NCI-H187 treated with DMSO at 0.1 percent for 48 hours (cell line): Measurements from ENCODE around the gene TYW5.

Source experiments
- DNase-seq: peaks from one replicate; lab custom pipeline; 2025; lab: John Stamatoyannopoulos, UW

The TYW5 gene, protein sequence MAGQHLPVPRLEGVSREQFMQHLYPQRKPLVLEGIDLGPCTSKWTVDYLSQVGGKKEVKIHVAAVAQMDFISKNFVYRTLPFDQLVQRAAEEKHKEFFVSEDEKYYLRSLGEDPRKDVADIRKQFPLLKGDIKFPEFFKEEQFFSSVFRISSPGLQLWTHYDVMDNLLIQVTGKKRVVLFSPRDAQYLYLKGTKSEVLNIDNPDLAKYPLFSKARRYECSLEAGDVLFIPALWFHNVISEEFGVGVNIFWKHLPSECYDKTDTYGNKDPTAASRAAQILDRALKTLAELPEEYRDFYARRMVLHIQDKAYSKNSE

DNA sequence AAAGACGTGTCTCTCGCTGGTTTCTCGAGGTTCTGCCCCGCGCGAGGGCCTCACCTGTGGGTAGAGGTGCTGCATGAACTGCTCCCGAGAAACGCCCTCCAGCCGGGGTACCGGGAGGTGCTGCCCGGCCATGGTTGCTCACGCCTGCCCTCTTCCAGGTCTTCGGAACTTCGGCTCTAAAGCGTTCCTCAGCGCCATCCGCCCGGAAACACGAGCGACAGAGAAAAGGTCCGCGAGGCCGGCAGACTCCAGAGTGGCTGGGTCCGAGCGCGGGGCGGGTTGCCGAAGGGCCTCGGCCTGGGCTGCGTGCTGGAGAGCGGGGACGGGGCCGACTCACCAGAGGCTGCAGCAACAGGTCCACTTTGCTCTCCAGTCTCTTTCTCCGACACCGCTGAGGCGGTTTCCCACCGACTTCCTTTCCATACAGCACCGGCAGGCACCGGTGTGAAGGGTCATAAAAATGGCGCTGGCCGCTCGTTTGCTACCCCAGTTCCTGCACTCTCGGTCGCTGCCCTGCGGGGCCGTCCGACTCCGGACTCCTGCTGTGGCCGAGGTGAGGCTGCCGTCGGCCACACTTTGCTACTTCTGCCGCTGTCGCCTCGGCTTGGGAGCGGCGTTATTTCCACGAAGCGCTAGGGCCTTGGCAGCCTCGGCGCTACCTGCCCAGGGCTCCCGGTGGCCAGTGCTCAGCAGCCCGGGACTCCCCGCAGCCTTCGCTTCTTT lies at the start of gene TYW5, which contains the start of gene MAIP1:
TSS of gene TYW5 (minus strand) at position 153 of the 723 bp plus-strand sequence. CDS start at position 132, 21 bp downstream.
TSS of gene MAIP1 (plus strand) at position 244 of the 723 bp plus-strand sequence. CDS start at position 461, 217 bp downstream.
- DNase-seq = no peak

DNA sequence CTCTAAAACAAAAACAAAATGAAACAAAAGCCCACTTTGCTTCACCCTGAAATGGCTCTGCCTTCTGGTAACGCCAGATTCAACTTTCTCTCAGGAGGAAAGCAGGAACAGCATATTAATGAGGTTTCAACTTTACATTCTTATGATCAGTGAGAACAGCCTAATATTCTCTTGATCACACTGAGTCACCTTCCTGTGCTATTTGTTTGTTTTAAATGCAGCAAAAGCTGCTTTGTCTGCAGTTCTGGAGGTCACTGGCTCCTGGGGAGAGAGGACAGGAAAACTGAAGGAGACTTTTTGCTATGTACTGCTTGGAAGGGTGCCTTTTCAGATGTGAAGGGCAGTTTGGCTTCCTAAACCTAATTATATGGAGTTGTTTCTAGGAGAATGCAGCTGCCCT lies 48.2 kb upstream of the TYW5 start:
- DNase-seq = no peak

DNA sequence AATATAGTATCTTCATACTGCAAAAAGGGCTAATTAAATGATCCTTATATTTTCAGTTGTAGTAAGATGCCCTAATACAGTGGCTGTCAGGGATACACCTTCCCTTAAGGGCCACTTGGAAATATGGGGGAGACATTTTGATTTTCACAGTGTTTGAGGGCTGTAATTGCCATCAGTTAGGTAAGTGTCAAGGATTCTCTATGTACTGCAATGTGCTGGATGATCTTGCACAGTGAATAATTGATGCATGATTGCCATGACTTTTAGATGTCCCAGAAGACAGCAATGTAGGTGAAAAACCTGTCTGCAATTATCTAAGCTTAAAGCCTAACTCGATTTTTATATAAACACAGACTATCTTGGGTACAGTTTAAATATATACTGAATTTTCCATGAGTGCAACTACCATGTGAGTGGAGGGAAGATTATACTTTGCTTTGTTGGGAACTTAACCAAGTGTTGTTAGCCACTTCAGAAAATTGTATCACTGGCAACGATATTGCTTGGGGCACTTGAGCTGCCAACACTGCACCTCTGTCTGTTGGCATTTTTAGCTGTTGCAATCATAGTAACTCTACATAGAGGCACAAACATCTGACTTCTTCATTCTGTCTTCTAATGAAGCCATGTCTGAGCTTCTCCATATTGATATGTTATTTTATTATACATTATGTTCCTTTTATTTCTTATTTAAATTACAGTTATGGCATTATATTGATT lies 45.3 kb upstream of the TYW5 start:
- no peak for DNase-seq

DNA sequence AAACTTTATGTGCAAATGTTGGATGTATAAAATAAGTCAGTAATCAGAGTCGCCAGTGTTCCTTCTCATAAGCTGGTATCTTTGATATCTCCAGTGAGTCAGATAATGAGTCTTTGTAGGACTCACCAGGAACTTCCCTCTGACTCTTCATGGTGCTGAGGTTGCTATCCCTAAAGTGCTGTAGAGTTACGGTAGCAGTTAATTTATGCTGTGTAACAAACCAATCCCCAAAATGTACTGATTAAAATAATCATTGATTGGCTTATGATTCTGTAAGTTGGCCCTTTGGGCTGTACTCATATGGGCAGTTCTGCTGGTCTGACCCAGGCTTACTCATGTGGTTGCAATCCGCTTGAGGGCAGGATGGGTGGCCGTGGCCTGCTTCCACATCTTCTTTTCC lies 43.9 kb upstream of the TYW5 start:
- no peak for DNase-seq

DNA sequence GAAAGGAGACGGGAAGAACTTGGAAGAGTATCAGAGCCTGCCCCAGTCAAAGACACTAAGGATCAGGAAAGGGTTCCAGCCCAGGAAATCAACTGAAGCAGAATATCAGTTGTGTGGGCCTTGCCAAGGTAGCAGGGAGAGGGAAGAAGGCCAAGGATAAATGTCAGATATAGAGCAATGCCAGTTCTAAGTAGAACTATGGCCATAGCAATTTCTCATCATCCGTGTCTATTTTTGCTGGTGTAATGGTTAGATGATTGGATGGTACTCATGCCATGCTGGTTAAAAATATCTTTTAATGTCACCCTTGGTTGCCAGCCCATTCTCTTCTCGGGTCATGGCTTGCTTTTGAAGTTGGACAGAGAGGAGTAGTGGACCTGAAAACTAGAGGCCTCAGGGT lies 42.0 kb upstream of the TYW5 start:
- DNase-seq = no peak

DNA sequence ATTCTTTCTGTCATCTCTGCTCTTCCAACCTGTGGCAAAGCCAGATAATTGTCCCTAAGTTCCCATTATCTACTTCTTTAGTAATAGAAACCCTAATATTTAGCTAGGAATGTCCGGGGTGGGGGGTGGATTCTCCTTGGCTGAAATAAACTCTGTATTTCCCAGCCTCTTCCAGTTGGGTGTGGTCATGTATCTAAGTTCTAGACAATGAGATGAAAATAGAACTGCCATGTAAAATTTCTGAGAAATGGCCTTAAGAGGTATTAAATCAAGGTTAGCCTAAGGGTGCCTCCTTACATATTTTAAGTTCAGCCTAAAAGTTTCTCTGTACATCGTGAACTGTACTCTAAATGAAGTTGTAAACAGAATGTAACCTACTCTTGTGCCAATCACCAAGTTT lies 39.6 kb upstream of the TYW5 start:
- DNase-seq = no peak

DNA sequence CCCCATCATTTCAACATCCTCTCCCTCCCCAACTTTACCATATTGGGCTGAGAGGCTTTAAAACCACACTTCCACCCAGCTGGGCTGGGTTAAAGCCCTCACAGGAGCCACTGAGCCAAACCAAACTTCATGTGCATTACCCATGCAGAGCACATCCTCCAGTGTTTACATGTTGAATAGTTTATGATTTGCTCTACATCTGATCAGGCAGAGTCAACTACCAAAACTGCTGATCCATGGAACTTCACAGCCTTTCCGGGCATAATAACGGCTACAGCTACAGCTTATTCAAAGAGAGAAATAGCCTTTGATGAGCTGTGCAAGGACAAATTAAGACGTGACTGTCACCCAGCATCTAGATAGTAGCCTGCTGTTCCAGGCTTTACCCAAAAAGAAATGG lies 39.1 kb upstream of the TYW5 start:
- DNase-seq = no peak

DNA sequence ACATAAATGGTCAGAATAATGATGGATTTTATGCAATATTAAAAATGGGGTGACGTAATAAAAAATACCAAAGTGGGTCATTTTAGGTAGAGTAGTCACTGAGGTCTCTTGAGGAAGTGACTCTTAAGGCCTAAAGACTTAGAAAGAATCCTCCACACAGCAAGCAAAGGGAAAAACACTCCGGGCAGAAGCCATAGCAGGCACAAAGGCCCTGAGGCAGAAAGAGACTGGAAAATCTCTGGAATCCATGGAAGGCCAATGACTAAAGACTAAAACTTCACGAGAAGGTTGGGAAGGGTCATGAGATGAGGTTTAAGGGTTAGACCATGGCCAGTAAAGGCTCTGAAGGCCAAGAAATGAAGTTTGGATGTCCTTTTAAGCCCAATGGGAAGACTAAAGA lies 37.0 kb upstream of the TYW5 start:
- no peak for DNase-seq

DNA sequence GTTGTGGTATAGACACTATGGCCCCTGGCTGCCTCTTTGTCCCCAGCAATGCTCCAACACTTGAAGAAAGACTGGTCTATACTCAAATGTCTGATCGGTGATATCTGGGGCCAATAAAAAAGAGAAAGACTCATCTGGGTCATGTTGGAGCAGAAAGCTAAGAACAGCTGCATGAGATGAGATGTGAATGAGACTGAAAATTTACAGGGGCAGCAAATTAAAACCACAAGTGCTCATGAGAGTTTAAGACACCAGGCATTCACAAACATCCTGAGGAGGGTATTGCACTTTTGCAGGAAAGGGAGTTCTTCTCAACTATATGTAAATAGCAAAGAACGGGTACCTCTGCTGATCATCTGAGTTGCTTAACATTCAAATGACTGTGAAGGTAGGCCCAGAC lies 36.4 kb upstream of the TYW5 start:
- DNase-seq = no peak

DNA sequence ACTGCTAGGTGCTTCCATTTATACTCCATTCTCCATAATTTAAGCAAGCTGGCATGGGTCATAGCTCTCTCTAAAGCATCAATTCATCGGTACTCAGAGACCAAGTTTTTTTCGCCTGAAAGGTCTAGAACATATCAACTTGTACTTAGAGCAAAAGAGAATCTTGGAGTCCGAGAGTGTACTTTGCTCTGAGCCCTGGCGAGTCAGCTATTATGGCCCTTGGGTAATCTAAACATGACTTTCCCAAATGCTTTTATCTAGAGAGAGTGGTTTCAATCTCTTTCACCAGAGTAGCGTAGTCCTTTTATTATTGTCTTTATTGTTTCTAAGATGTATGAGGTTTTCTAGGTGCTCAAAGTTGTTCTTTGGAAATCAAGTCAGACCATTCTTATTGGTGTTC lies 34.5 kb upstream of the TYW5 start:
- no peak for DNase-seq

DNA sequence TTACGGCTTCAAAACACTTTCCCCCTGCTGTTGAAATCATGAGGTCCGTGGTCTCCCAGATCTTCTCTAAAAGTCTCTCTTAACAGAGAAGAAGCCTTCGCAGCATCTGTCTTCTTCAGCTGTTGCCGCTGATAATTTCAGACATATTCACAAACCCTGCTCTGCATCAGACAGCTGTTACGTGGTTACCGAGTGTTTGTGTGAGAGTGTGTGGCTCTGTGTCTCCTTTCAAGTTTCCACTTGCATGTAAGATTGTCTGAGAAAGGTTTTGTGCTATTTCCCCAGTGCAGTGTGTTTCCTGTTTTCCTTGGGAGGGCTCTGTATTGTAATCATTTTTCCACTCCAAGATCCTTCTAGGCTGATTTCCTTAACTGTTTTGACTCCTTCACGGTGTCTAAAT lies 32.9 kb upstream of the TYW5 start:
- DNase-seq = no peak

DNA sequence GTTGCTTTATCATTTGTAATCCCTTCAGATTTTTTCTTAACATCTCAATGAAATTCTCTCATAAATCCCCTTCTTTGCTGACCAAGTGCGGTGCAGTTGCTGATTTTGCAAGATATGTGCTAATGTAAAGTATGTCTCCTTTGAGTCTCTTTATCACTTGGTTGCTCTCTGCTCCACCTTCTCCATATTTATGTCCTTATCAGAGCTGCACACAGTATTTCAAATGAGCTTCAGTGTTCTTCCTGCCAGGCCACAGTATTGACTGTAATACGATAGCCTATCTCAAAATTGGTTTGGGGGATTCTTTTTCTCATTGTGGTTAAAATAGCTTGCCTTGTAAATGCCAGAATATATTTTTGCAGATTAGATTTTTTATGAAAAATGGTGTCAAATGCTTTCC lies 32.3 kb upstream of the TYW5 start:
- DNase-seq = no peak

DNA sequence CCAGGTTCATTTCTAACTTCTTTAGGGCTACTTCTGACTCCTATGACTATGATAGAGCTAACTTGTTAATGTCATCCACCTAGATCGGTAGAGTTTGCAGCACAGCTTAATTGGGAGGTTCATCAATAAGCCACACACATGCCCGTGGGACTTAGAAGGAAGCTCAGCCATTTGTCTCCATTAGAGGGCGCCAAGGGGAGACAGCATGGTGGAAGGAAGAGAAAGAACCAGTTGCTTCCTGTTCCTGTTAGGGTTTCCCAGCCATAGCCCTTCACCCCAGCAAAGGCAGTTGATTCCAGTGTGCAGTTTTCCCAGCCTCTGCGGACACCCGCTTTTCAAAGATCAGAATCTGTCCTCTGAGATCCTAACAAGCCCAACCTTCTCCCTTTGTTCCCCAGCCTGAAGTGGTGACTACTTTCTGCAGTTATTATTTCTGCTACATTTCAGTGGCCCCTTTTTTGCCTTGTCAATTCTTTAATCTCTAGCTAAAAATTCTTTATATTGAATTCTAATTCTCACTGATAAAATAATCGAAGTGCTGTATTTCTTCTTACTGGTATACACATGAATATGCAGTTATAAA lies 30.4 kb upstream of the TYW5 start:
- DNase-seq = peak; percentile 25

DNA sequence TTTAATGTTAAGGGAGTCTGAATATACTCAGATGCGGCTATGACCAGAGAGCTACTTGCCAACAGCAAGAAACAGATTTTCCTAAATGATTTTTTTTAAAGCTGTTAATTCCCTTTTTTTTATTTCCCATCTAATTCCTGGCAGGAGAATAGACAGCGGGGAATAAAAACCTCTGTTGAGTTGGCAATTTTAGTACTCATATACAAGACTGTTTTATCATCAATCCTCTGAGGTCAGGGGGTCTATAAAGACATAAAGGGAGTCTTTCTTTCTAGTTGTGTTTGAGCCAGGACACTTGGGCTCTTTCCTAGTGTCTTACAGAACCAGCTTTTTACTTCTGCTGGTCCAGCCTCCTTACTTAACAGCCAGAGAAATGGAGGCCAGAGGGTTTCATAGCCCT lies 29.5 kb upstream of the TYW5 start:
- no peak for DNase-seq

DNA sequence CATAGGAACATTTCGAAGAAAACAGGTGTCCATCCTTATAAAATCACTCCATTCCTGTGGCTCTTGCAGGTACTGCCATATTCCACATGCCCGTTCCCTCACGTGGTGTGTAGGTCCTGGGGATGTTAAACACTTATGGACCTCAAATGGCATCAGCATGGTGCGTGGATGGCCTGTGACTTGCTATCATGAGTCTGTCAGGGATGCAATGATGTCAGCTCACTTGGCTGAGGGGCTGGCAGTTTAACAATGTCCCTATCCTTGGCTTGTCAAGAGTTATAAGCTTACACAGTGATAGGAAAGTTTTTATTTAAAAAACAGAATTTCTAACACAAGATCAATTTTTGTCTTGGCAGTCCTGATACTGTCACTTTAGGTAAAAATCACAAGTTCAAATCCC lies 28.9 kb upstream of the TYW5 start:
- DNase-seq = no peak

DNA sequence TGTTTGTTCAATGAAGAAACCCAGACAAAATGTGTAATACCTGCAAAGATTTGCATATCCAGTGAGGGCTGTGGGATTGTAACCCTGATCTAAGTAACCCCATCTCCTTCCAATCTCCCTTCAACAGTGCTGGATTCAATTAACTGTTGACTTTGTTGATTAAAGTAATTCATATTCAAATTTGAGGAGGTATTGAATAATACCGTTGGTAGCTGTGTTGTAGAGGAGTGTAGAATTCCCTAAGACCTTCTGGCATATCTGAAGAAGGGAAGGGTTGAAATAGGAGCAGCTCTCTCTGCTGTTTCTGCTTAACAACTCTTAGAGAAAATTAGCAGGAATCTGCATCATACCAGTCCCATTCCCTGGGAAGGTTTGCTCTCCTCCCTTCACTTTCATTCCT lies 28.2 kb upstream of the TYW5 start:
- no peak for DNase-seq

DNA sequence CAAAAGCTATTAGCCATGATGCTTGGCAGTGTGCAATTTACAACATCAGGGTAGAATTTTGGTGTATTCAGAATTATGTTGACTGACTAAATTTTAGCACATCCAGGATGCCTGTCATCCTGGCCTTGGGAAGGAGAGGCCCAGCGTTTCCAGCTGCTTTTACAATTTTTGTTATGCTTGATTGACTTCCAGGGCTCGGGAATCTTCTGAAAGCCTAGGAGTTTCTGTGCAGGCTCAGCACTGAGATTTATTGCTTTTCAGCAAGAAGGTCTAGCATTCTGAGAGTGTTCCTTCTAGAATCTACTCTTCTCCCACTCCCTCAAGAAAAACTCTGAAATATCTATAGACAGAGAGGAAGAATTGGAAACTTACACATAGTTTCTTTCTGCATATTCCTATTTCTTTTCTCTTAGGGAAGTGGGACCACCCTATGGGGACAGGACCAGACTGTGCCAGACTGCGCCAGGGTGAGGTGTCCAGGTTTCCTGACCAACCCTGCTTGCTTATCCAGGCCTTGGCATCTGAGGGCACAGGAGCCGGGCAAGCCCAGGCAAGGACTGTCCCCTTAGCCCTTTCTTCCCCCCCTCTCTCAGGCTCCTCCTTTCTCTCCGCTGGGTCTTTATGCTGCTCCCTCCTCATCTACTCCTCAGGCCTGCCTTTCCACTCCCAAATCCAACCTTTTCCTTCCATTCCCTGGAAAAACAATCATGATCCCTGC lies 27.0 kb upstream of the TYW5 start:
- DNase-seq = no peak

DNA sequence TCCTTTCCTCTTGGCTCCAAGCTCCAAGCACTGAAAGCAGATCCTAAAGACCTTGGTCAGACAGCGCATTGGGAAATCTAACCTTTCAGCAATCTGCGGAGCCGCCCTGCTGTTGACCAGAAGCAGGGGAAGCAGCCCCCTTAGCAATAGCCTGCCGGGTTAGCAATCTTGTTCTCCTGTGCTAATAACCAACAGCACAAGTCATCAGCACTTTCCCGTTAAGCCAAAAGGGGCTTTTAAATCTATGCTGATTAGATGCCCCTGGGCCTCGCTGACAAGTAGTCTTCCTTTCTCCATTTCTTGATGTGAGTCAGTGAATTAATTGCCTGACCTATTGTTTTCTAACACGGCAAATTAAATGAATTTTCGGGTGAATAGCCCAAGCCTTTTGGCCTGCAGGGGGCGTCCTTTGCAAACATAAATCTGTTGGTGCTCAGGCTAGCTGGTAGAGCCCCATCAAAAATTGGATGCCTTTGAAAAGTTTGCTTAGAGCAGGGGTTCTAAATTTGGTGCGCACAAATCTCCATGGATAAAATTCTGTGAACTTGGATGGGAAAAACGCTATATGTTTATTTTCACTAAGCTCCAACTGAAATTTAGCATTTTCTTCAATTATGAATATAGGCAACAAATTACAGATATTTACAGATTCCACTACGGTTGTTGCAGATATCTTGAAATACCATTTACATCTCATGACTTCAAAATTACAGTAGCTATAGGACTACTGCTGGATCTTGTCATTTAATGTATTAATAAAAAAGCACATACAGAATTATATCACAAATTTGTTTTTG lies 24.7 kb upstream of the TYW5 start:
- no peak for DNase-seq

DNA sequence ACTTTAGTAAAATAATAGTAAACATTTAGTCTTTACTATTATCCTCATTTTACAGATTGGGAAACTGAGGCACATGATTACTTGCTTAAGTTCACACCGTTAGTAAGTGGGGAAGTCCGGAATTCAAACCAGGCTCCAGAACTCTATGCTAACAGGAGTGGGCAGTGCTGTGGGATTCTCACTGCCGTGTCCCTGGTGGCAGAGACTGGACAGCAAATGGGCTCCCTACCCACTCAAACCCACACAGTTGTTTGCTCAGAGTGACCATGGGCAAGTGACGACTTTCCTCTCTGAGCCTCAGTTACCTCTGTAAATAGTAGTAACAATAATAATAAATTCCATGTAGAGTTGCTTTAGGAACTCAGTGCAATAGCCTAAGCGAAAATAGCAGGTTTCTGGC lies 24.1 kb upstream of the TYW5 start:
- DNase-seq = no peak

DNA sequence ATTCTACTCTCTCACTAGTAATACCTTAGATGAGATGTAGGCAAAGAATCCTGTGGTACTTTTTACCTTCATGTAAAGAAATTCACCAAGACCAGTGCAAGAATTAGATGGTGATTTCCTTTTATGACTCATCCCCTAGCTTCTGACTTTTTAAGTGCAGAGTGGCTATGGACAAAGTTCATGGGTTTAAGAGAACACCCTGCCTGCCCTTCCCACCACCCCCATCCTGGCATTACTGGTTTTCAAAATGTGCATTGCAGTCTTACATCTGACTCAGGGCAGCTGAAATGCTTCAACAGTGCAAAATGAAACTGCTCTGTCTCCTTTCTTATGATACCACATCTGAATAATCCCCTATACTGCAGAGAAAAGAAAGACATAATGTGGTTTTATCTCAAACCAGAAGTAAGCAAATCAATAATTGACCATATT lies 22.7 kb upstream of the TYW5 start:
- DNase-seq = no peak

DNA sequence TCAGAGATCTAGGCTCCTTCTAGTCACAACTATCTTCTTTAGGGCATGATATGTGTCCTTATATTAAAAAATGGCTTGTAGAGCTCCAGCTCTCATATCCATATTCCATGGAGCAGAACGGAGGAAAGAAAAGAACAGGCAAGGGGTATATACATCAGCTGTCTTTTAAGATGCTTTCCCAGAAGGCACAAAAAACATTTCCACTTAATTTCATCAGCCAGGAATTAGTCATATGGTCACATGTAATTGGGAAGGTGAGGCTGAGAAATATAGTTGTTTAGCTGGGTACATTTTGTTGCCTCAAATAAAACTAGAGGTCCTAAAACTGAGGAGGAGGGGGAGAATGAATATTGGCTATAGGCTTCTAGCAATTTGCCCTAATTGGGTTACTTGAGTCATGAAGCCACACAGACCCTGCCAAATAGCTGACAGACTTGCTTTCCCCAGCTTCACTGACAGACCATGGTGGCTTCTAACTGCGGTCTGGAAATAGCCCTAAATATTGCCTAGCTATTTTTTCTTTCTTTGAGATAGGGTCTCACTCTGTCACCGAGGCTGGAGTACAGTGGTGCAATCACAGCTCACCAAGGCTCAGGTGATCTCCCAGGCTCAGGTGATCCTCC lies 20.1 kb upstream of the TYW5 start:
- DNase-seq = no peak
